Measurements from ENCODE around the gene CCDC174.

The CCDC174 gene

DNA sequence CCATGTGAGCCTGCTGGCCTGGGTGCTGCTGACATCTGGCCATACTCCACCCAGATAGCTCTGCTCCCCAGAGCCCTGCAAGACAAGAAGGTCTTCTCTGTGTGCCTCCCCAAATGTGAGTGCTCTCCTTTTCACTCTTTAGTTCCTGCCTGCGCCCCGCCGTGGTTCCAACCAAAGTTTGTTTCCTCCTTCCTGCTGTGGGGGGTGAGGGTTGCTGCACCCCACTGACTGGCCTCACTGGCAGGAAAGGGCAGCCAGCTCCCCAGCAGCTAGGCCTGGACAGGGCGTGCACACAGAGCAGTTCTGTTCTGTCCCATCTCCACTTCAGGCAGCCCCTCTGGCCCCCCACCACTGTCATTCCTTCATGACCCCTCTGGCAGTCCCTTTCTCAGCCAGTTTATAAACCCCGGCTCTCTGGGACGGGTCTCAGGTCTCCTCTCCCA lies 5.4 kb upstream of the CCDC174 start:
- TF ChIP-seq EZH2phosphoT487 (IDR thresholded peaks at IDR 0.05; ENCODE audit: low read length) (no peak), EZH2 (optimal IDR thresholded peaks at IDR 0.05; ENCODE audit: low read depth, low read length) (no peak)
- TF ChIP-seq, protein P1, sequence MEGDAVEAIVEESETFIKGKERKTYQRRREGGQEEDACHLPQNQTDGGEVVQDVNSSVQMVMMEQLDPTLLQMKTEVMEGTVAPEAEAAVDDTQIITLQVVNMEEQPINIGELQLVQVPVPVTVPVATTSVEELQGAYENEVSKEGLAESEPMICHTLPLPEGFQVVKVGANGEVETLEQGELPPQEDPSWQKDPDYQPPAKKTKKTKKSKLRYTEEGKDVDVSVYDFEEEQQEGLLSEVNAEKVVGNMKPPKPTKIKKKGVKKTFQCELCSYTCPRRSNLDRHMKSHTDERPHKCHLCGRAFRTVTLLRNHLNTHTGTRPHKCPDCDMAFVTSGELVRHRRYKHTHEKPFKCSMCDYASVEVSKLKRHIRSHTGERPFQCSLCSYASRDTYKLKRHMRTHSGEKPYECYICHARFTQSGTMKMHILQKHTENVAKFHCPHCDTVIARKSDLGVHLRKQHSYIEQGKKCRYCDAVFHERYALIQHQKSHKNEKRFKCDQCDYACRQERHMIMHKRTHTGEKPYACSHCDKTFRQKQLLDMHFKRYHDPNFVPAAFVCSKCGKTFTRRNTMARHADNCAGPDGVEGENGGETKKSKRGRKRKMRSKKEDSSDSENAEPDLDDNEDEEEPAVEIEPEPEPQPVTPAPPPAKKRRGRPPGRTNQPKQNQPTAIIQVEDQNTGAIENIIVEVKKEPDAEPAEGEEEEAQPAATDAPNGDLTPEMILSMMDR (IDR thresholded peaks at IDR 0.05; ENCODE audit: low read length), result no peak
- H3K27me3 ChIP-seq (replicated peaks; ENCODE audit: insufficient read depth, low read length), result no peaks in the 10 kb centered on the region
- H2AFZ ChIP-seq (ENCODE audit: low read length), result no peak overlapping the region
- H3K9me2 ChIP-seq (replicated peaks; ENCODE audit: insufficient read depth, low read length), result no peaks in the 10 kb centered on the region
- no peak for DNase-seq
- no peak overlapping the region for H3K9ac ChIP-seq (ENCODE audit: low read length)
- no peak overlapping the region for H3K27ac ChIP-seq (ENCODE audit: low read length)
- H3F3A ChIP-seq (ENCODE audit: insufficient read depth, low read length), result no peaks in the 10 kb centered on the region
- no peaks in the 10 kb centered on the region for H4K20me1 ChIP-seq (ENCODE audit: insufficient read depth, low read length)
- H3K36me3 ChIP-seq (replicated peaks; ENCODE audit: insufficient read depth, low read length), result no peaks in the 10 kb centered on the region
- H3K4me1 ChIP-seq (ENCODE audit: low read length), result no peaks in the 10 kb centered on the region
- H3K79me2 ChIP-seq (ENCODE audit: low read length), result no peaks in the 10 kb centered on the region
- no peak overlapping the region for H3K4me2 ChIP-seq (ENCODE audit: low read depth, low read length)
- no peak overlapping the region for H3K4me3 ChIP-seq (ENCODE audit: low read length)
- no peaks in the 10 kb centered on the region for H3K9me3 ChIP-seq (replicated peaks; ENCODE audit: insufficient read depth, low read length)

DNA sequence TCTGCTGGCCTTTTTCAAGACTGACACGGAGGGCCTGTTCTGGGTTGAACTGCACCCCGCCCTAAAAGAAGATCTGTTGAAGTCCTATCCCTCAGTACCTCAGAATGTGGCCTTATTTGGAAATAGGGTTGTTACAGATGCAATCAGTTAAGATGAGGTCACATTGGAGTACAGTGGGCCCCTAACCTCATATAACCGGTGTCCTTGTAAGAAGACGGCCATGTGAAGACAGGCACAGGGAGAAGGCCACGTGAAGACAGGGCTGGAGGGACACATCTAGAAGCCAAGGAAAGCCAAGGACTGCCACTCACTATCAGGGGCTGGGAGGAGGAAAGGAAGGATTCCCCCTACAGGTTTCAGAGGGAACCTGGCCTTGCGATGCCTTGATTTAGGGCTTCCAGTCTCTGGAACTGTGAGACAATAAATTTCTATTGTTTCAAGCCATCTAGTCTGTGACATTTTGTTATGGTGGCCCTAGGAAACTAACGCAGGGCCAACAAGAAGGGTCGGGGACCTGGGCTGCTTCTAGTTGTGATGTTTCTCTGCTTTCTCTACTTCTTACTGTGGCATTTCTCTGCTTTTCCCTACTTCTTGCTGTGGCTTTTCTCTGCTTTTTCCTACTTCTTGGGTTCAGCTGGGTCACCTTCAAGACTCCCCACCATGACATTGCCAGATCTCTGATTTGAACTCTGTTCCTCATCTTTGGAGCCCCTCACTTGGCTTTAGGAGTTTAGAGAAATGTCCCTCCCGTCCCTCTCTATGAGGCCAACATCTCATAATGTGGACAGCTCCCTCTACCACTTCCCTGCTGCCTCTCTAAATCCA lies 4.8 kb upstream of the CCDC174 start:
- no peaks in the 10 kb centered on the region for H3F3A ChIP-seq (ENCODE audit: insufficient read depth, low read length)
- no peaks in the 10 kb centered on the region for H3K9me3 ChIP-seq (replicated peaks; ENCODE audit: insufficient read depth, low read length)
- no peaks in the 10 kb centered on the region for H3K36me3 ChIP-seq (replicated peaks; ENCODE audit: insufficient read depth, low read length)
- no peaks in the 10 kb centered on the region for H4K20me1 ChIP-seq (ENCODE audit: insufficient read depth, low read length)
- no peak overlapping the region for H2AFZ ChIP-seq (ENCODE audit: low read length)
- H3K27me3 ChIP-seq (replicated peaks; ENCODE audit: insufficient read depth, low read length), result no peaks in the 10 kb centered on the region
- no peak overlapping the region for H3K9ac ChIP-seq (ENCODE audit: low read length)
- H3K4me2 ChIP-seq (ENCODE audit: low read depth, low read length), result no peak overlapping the region
- H3K4me1 ChIP-seq (ENCODE audit: low read length), result no peaks in the 10 kb centered on the region
- no peak for DNase-seq
- H3K9me2 ChIP-seq (replicated peaks; ENCODE audit: insufficient read depth, low read length), result no peaks in the 10 kb centered on the region
- H3K79me2 ChIP-seq (ENCODE audit: low read length), result peaks cover 2% of the 10 kb centered on the region
- no peak overlapping the region for H3K27ac ChIP-seq (ENCODE audit: low read length)
- no peak overlapping the region for H3K4me3 ChIP-seq (ENCODE audit: low read length)
- TF ChIP-seq, protein P1 (IDR thresholded peaks at IDR 0.05; ENCODE audit: low read length), result no peak
- TF ChIP-seq EZH2phosphoT487 (IDR thresholded peaks at IDR 0.05; ENCODE audit: low read length) (no peak), EZH2 (optimal IDR thresholded peaks at IDR 0.05; ENCODE audit: low read depth, low read length) (no peak)

DNA sequence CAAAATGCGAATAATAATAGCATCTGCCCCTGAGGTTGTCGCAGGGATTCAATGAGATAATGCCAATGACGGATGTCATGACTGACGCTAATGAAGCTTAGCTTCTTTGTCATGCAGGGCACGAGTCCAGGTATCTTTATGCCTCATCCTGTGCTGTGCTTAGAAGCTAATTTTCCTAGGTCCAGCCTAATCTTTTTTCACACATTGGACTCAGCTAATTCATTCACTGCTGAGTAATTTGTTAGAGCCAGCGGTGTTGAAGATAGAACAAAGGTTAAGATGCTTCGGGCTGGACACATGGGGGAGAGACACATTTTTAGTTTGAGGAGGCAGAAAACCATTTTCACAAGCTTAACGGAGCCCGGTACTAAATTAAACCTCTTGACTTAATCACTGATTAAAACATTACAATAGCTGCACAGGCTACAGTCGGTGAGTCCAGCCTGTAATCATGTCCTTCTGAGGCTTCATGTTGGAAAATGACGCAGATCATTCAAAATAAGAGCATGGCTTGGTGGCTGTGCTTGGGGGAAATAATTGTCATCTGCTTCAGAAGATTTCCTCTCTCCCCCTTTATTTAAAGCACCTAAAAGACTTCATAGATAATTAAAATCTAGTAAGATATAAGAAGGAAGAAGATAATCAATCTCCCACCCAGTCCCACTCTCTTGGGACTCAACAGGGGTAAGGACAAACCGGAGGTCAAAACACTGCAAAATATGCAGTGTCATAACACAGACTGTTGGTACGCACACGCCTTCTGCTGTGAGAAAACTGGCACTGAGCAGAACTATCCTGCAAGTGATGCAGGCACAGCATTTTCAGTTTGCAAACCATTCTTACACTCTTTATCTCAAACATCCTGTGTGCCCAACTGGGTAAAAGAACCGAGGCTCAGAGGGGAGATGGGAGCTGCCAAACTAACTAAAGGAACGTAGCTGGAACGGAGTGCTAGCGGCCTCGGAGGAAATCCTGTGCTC lies 3.3 kb upstream of the CCDC174 start:
- Histone ChIP-seq H3K27ac (ENCODE audit: low read length) (no peak overlapping the region), H3K4me2 (ENCODE audit: low read depth, low read length) (no peak overlapping the region), H3K36me3 (replicated peaks; ENCODE audit: insufficient read depth, low read length) (no peaks in the 10 kb centered on the region), H3K9ac (ENCODE audit: low read length) (no peak overlapping the region), H4K20me1 (ENCODE audit: insufficient read depth, low read length) (no peaks in the 10 kb centered on the region), H3K4me1 (ENCODE audit: low read length) (peaks cover 1% of the 10 kb centered on the region; the same call in 1 of the 2 replicates), H3K27me3 (replicated peaks; ENCODE audit: insufficient read depth, low read length) (no peaks in the 10 kb centered on the region), H3K9me2 (replicated peaks; ENCODE audit: insufficient read depth, low read length) (no peaks in the 10 kb centered on the region), H3K9me3 (replicated peaks; ENCODE audit: insufficient read depth, low read length) (no peaks in the 10 kb centered on the region), H2AFZ (ENCODE audit: low read length) (no peak overlapping the region), H3F3A (ENCODE audit: insufficient read depth, low read length) (no peaks in the 10 kb centered on the region), H3K4me3 (ENCODE audit: low read length) (no peak overlapping the region), H3K79me2 (ENCODE audit: low read length) (peaks cover 17% of the 10 kb centered on the region)
- DNase-seq, result no peak
- no peak for TF ChIP-seq EZH2phosphoT487 (IDR thresholded peaks at IDR 0.05; ENCODE audit: low read length)
- TF ChIP-seq, protein P1 (IDR thresholded peaks at IDR 0.05; ENCODE audit: low read length), result no peak
- no peak for TF ChIP-seq EZH2 (optimal IDR thresholded peaks at IDR 0.05; ENCODE audit: low read depth, low read length)

Measured in MM.1S (cell line).